Activated T-cell treated with anti-CD3 and anti-CD28 coated beads, Interleukin-2, amount 50 U/mL, for 1 hour (primary cell): Measurements from ENCODE around the gene TDRD9.

Experiments used
- DNase-seq: peaks from one replicate; pipeline ENCODE4 v3.0.0-alpha.2; 2020

The TDRD9 gene

GRCh38 chr14:104034976-104035699, 106.9 kb downstream of the TDRD9 start:
- no peak for DNase-seq

GRCh38 chr14:104036212-104036611, 108.0 kb downstream of the TDRD9 start:
- DNase-seq: no peak

- no peak for DNase-seq
These were observed 108.8 kb downstream of the TDRD9 start for GRCh38 chr14:104037074-104037473.

DNA sequence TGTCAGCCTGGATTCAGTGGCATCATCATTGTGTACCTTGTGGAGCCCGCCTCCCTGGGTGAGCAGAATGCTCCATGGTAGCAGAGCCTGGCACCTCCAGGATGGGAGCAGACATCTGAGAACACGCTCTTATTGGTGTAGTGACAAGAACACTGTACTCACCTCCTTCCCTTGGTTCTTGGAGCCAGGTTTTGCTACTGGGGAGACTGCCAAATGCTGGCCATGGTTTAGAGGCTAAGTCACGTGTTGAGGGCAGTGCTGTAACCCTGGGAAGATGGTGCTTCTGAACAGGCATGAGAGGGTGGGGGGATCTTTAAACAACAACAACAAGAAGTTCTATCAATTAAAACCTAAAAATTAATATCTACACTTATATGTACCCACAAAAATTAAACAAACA, 109.6 kb downstream of the TDRD9 start:
- no peak for DNase-seq

- DNase-seq: no peak
These were observed 111.0 kb downstream of the TDRD9 start for GRCh38 chr14:104039214-104039613.

DNA sequence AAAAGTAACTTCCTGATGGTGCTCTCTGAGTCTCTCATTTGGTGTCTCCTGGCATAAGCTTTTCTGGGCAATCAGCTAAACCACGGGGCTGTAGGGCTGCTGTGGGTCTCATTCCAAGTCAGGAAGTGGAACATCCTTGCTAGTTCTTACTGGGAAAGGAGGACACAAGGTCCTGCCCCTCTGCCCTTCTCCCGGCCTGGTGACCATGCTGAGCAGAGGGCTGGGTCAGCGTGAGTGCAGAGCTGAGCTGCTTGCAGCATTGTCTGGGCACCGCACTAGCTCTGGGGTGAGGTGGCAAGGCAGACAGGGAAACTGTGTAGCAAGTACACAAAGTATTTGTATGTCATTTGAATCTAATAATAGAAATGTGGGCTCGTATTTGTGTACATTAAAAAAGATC, 112.3 kb downstream of the TDRD9 start:
- DNase-seq: no peak

- no peak for DNase-seq
These were observed 113.3 kb downstream of the TDRD9 start for GRCh38 chr14:104041430-104042104.

- DNase-seq: no peak
These were observed 115.8 kb downstream of the TDRD9 start for GRCh38 chr14:104044016-104044415.

DNA sequence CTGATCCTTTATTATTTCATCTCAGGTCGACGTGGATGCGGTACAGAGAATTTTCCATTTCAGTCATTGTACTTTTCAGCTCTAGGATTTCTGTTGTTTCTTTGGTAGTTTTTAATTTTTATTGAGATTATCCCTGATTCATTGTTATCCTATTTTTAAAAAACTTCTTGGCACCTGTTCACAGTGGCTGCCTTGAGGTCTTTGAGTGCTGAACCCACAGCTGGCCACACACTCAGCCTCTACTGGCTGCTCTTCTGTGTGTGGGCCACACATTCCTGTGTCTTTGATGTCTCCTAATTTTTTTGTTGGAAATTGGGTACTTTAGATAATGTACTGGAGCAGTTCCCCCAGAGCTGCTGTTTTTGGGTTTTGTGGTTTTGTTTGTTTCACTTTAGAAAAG, 119.5 kb downstream of the TDRD9 start:
- no peak for DNase-seq

GRCh38 chr14:104048758-104049507, 120.7 kb downstream of the TDRD9 start:
- no peak for DNase-seq

- DNase-seq: no peak
These were observed 121.5 kb downstream of the TDRD9 start for GRCh38 chr14:104049576-104050240.

DNA sequence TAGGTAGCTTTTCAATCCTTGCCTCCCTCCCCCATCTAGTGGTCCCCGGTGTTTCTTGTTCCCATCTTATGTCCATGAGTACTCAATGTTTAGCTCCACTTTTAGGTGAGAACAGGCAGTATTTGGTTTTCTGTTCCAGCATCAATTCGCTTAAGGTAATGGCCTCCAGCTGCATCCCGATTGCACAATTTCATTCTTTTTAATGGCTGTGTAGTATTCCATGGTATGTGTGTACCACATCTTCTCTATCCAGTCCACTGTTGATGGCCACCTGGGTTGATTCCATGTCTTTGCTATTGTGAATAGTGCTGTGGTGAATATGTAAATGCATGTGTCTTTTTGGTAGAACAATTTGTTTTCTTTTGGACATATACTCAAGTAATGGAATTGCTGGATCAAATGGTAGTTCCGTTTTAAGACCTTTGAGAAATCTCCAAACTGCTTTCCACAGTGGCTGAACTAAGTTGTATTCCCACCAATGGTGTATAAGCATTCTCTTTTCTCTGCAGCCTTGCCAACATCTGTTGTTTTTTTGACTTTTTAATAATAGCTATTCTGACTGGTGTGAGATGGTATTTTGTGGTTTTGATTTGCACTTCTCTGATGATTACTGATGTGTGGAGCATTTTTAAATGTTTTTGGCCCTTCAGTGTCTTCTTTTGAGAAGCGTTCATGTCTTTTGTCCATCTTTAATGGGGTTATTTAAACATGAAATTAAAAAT, 123.0 kb downstream of the TDRD9 start:
- DNase-seq: no peak

DNA sequence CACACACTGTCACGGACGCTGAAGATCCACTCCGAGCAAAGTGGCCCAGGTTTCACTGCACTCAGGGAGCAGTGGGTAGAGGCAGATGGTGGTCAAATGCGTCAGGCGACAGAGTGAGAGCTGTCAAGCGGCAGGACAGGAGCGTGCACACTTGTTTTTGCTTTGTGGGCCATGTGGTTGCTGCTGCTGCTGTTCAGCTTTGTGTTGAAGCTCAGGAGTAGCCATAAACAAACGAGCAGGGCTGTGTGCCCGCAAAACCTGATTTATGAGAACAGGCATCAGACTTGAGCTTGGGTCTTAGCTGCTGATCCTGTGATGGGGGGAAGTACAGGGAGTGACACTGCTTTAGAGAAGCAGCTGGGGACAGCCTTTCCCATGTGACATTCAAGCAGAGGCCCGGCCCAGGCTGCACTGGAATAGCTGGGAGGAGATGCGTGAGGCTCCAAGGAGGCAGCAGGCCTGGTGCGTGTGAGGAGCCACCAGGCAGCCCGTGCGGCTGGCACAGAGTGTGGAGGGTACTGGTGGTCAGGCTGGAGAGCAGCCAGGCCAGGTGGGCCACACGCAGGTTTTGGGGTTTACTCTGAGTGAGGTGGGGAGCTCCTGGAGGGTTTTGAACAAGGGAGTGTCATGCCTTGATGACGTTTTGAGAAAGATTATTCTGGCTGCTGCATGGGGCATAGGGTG, 126.1 kb downstream of the TDRD9 start:
- no peak for DNase-seq

DNA sequence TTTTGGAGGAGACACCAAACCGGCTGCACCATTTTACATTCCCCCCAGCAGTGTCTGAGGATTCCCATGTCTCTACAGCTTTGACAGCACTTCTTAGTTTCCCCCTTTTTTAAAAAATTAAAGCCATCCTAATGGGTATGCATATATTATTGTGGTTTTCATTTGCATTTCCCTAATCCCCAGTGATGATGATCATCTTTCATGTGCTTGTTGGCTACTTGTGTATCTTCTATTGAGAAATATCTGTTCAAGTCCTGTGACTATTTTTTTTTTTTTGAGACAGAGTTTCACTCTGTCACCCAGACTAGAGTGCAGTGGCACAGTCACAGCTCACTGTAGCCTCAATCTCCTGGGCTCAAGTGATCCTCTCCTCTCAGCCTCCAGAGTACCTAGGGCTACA, 134.0 kb downstream of the TDRD9 start:
- no peak for DNase-seq

- no peak for DNase-seq
These were observed 135.7 kb downstream of the TDRD9 start for GRCh38 chr14:104064003-104064402.

GRCh38 chr14:104066279-104066678, 138.0 kb downstream of the TDRD9 start:
- no peak for DNase-seq

GRCh38 chr14:104066719-104067295, 138.6 kb downstream of the TDRD9 start:
- no peak for DNase-seq

GRCh38 chr14:104069541-104069940, 141.3 kb downstream of the TDRD9 start:
- no peak for DNase-seq

- DNase-seq: no peak
These were observed 144.3 kb downstream of the TDRD9 start for GRCh38 chr14:104072586-104072985.

GRCh38 chr14:104073764-104074163, 145.5 kb downstream of the TDRD9 start:
- DNase-seq: no peak

- DNase-seq: no peak
These were observed 147.4 kb downstream of the TDRD9 start for GRCh38 chr14:104075530-104076151.
